Activated CD8-positive, alpha-beta T cell treated with anti-CD3 and anti-CD28 coated beads for 36 hours (primary cell): ENCODE measurements around the gene SPATA46. TPM values are rescaled to one million over a fixed set of nuclear protein-coding genes. Genes with fewer than 3 reads are reported as not detected.

Experiments
- ATAC-seq: fragments of 200-7000 bp; cut with Tn5 transposase; one replicate; pipeline ENCODE4 v1.10.0; 2021; ENCODE audit warnings: mild to moderate bottlenecking, moderate library complexity
- CTCF ChIA-PET: fragments of 350-600 bp; sonication (Branson Sonifier 250); formaldehyde crosslinking; loops from one replicate; lab custom pipeline; 2021; ENCODE audit warnings: antibody characterized with exemption; lab: Charles Lee
- POLR2A ChIA-PET: fragments of 350-600 bp; sonication (Branson Sonifier 250); formaldehyde crosslinking; loops from one replicate; lab custom pipeline; 2021; ENCODE audit warnings: antibody characterized with exemption; lab: Charles Lee
- DNase-seq: peaks from one replicate; pipeline ENCODE4 v3.0.0-alpha.2; 2020
- H3K27ac Mint-ChIP-seq: one replicate; pipeline ENCODE4 v1.8.0; 2021; ENCODE audit warnings: mild to moderate bottlenecking, mixed read lengths
- H3K27me3 Mint-ChIP-seq: one replicate; pipeline ENCODE4 v1.8.0; 2021; ENCODE audit warnings: mixed read lengths
- H3K36me3 Mint-ChIP-seq: one replicate; pipeline ENCODE4 v1.8.0; 2021; ENCODE audit warnings: low read depth, mixed read lengths
- H3K4me1 Mint-ChIP-seq: one replicate; pipeline ENCODE4 v1.8.0; 2021; ENCODE audit warnings: low read depth, mixed read lengths
- H3K4me3 Mint-ChIP-seq: one replicate; pipeline ENCODE4 v1.8.0; 2021; ENCODE audit warnings: mild to moderate bottlenecking, moderate library complexity, mixed read lengths
- H3K9me3 Mint-ChIP-seq: one replicate; pipeline ENCODE4 v1.8.0; 2021; ENCODE audit warnings: mixed read lengths
- intact Hi-C: fragments of 100-400 bp; cut with micrococcal nuclease; formaldehyde crosslinking; loops from one replicate; pipeline ENCODE4 v1.10.0; 2022
- total RNA-seq, 2 experiments: library from RNA; stranded (reverse); gene quantifications; one replicate each; pipeline ENCODE4 v1.2.3, GENCODE V29; 2021
- TF ChIP-seq, protein P1 (sequence below): fragments of 200-600 bp; IDR thresholded peaks from one replicate; pipeline ENCODE4 v1.8.0; 2022; ENCODE audit warnings: antibody characterized with exemption, mild to moderate bottlenecking

The SPATA46 gene
- total RNA-seq, 2 experiments from 2014 or later, result not detected

- ATAC-seq (no peak), DNase-seq (no peak)
- Mint-ChIP-seq H3K27ac (no peak overlapping the region), H3K27me3 (no peaks in the 10 kb centered on the region), H3K36me3 (no peaks in the 10 kb centered on the region), H3K4me1 (no peaks in the 10 kb centered on the region), H3K9me3 (no peaks in the 10 kb centered on the region), H3K4me3 (no peak overlapping the region)
- ChIA-PET POLR2A (no interaction called here), CTCF (no interaction called here)
- intact Hi-C loops, result no loop called here
- TF ChIP-seq, protein P1, sequence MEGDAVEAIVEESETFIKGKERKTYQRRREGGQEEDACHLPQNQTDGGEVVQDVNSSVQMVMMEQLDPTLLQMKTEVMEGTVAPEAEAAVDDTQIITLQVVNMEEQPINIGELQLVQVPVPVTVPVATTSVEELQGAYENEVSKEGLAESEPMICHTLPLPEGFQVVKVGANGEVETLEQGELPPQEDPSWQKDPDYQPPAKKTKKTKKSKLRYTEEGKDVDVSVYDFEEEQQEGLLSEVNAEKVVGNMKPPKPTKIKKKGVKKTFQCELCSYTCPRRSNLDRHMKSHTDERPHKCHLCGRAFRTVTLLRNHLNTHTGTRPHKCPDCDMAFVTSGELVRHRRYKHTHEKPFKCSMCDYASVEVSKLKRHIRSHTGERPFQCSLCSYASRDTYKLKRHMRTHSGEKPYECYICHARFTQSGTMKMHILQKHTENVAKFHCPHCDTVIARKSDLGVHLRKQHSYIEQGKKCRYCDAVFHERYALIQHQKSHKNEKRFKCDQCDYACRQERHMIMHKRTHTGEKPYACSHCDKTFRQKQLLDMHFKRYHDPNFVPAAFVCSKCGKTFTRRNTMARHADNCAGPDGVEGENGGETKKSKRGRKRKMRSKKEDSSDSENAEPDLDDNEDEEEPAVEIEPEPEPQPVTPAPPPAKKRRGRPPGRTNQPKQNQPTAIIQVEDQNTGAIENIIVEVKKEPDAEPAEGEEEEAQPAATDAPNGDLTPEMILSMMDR, result no peak
Measured at GRCh38 chr1:162371611-162372010, 5.0 kb downstream of the SPATA46 start.

DNA sequence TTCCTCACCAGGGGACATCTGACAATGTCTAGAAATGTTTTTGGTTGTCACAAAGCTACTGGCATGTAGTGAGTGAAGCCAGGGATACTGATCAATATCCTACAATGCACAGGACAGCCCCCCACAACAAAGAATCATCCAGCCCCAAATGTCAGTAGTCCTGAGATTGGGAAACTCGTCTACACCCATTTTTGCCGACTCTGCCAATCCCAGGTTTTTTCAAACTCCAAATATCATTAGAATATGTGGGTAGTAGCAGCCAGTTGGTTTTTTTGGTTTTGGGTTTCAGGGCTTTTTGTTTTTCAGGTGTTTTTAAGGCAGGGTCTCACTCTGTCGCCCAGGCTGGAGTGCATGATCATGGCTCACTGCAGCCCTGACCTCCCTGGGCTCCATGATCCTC is 5.9 kb downstream of the SPATA46 start:
- H3K4me3 Mint-ChIP-seq, result no peak overlapping the region
- intact Hi-C loops, result no loop called here
- ChIA-PET POLR2A (no interaction called here), CTCF (no interaction called here)
- no peak overlapping the region for H3K27ac Mint-ChIP-seq
- H3K36me3 Mint-ChIP-seq, result no peaks in the 10 kb centered on the region
- no peaks in the 10 kb centered on the region for H3K4me1 Mint-ChIP-seq
- no peaks in the 10 kb centered on the region for H3K27me3 Mint-ChIP-seq
- no peak for ATAC-seq
- no peaks in the 10 kb centered on the region for H3K9me3 Mint-ChIP-seq
- DNase-seq, result no peak
- TF ChIP-seq, protein P1, result no peak

DNA sequence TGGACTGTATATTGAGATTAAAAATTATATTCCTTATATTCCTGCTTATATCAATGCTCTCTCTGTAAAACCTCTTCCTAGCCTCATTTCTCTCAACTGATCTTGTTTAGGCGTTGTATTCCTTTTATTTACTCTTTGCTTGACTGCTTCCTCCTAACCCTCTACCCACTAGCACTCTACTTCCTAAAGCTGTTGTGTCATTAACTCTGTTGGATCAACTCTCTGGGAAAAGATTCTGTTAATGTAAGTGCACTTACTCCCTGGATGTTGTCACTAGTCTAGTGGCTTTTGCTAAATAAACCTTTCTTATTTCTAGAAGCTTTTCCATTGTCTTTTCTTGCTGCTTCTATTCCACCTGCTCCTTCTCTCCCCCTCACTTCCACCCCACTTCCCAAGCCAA is 6.5 kb downstream of the SPATA46 start:
- ChIA-PET POLR2A (no interaction called here), CTCF (no interaction called here)
- TF ChIP-seq, protein P1, result no peak
- ATAC-seq, result no peak
- Mint-ChIP-seq H3K4me3 (no peak overlapping the region), H3K27me3 (no peaks in the 10 kb centered on the region), H3K9me3 (no peaks in the 10 kb centered on the region), H3K4me1 (no peaks in the 10 kb centered on the region), H3K36me3 (no peaks in the 10 kb centered on the region), H3K27ac (no peak overlapping the region)
- intact Hi-C loops, result no loop called here
- DNase-seq, result no peak

DNA sequence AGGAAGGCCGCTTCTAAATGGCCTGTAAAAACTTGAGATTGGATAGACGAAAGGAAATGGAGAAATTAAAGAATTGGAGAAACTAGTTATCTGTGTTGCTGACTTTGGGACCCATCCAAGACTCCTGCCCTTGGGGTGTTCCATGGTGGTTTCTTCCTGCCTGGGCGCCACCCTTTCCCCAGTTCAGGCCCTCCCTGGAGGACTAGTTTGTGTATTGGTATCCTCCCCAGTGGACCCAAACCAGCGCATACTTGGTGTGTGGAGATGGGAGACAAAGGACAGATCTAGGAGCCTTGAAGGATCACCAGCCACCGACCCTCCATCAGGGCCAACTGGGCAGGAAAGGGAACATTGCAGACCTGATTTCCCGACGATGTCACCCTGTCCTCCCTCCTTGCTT is 7.1 kb downstream of the SPATA46 start:
- Mint-ChIP-seq H3K4me3 (no peak overlapping the region), H3K9me3 (no peaks in the 10 kb centered on the region), H3K27ac (no peak overlapping the region), H3K27me3 (no peaks in the 10 kb centered on the region), H3K4me1 (no peaks in the 10 kb centered on the region), H3K36me3 (no peaks in the 10 kb centered on the region)
- ATAC-seq (no peak), DNase-seq (no peak)
- ChIA-PET CTCF (no interaction called here), POLR2A (no interaction called here)
- TF ChIP-seq, protein P1, result no peak
- intact Hi-C loops, result no loop called here

GRCh38 chr1:162368451-162368850 is 8.2 kb downstream of the SPATA46 start:
- ChIA-PET POLR2A (no interaction called here), CTCF (no interaction called here)
- H3K4me1 Mint-ChIP-seq, result no peaks in the 10 kb centered on the region
- ATAC-seq (no peak), DNase-seq (no peak)
- TF ChIP-seq, protein P1, result no peak
- no peaks in the 10 kb centered on the region for H3K27me3 Mint-ChIP-seq
- intact Hi-C loops, result no loop called here
- H3K36me3 Mint-ChIP-seq, result no peaks in the 10 kb centered on the region
- no peak overlapping the region for H3K27ac Mint-ChIP-seq
- H3K4me3 Mint-ChIP-seq, result no peak overlapping the region
- no peaks in the 10 kb centered on the region for H3K9me3 Mint-ChIP-seq
